Ectodermal cell (in vitro differentiated cells): Measurements from ENCODE around the gene SEMA5A.

ENCODE experiments used
- H3K27ac ChIP-seq: 2 replicates; pipeline ENCODE4 v1.7.0; 2013; ENCODE audit warnings: mild to moderate bottlenecking, low read depth, low read length; ENCODE audit not compliant: insufficient read depth, poor library complexity, severe bottlenecking
- H3K27me3 ChIP-seq: 2 replicates; pipeline ENCODE4 v1.7.0; 2013; ENCODE audit warnings: mild to moderate bottlenecking, low read length; ENCODE audit not compliant: insufficient read depth, control insufficient read depth, poor library complexity, severe bottlenecking
- H3K36me3 ChIP-seq: one replicate; pipeline ENCODE4 v1.7.0; 2013; ENCODE audit warnings: low read length; ENCODE audit not compliant: control insufficient read depth, insufficient read depth
- H3K4me1 ChIP-seq: one replicate; pipeline ENCODE4 v1.7.0; 2013; ENCODE audit warnings: low read length; ENCODE audit not compliant: control insufficient read depth, insufficient read depth
- H3K4me3 ChIP-seq: 2 replicates; pipeline ENCODE4 v1.7.0; 2013; ENCODE audit warnings: low read depth, low read length, control low read depth; ENCODE audit not compliant: insufficient read depth
- H3K9me3 ChIP-seq: 2 replicates; pipeline ENCODE4 v1.7.0; 2013; ENCODE audit warnings: mild to moderate bottlenecking, low read length, moderate library complexity; ENCODE audit not compliant: control insufficient read depth
- WGBS, 2 experiments: methylation state at CpG; one replicate each; pipeline ENCODE4 v1.1.7; 2013; ENCODE audit warnings: missing lambda C conversion rate in 2 of 2; 5-methylcytosine and 5-hydroxymethylcytosine counted together

The SEMA5A gene

GRCh38 chr5:9121597-9121996, 424.3 kb downstream of the SEMA5A start:
- no peak overlapping the region for H3K27ac ChIP-seq
- no peaks in the 10 kb centered on the region for H3K27me3 ChIP-seq
- 96 to 98% methylated on average over 1 of the region's 1 CpG for WGBS, 2 experiments
- no peak overlapping the region for H3K4me3 ChIP-seq
- no peaks in the 10 kb centered on the region for H3K36me3 ChIP-seq
- peaks cover 2% of the 10 kb centered on the region for H3K4me1 ChIP-seq
- H3K9me3 ChIP-seq: no peaks in the 10 kb centered on the region

GRCh38 chr5:9118852-9119251, 427.0 kb downstream of the SEMA5A start:
- H3K27ac ChIP-seq: no peak overlapping the region
- H3K9me3 ChIP-seq: no peaks in the 10 kb centered on the region
- H3K4me1 ChIP-seq: no peaks in the 10 kb centered on the region
- no peak overlapping the region for H3K4me3 ChIP-seq
- peaks cover 9% of the 10 kb centered on the region for H3K36me3 ChIP-seq
- no peaks in the 10 kb centered on the region for H3K27me3 ChIP-seq
- 94 to 97% methylated on average over 22 of the region's 22 CpGs for WGBS, 2 experiments

DNA sequence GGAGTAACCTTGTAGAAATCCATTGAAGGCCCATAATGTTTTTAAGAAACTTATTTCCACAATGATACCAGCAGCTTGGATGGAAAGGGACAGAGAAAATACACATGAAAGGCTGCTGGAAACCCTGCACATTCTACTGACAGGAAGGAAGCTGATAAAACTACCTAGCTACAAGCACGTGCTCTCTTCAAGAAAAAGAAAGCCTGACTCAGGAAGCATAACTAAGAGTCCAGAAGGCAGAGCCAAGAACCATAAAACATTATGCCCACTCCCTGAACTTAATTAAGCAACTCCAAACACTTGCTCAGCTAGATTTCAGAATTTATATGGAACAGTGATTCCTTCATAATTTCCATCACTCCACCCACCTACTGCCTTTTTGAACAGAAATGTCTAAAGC, 430.8 kb downstream of the SEMA5A start:
- Histone ChIP-seq H3K36me3 (peaks cover 9% of the 10 kb centered on the region), H3K4me1 (peaks cover 12% of the 10 kb centered on the region), H3K9me3 (no peaks in the 10 kb centered on the region), H3K27ac (no peak overlapping the region), H3K4me3 (no peak overlapping the region), H3K27me3 (no peaks in the 10 kb centered on the region)
- WGBS, 2 experiments: 85 to 95% methylated on average over 1 of the region's 1 CpG

DNA sequence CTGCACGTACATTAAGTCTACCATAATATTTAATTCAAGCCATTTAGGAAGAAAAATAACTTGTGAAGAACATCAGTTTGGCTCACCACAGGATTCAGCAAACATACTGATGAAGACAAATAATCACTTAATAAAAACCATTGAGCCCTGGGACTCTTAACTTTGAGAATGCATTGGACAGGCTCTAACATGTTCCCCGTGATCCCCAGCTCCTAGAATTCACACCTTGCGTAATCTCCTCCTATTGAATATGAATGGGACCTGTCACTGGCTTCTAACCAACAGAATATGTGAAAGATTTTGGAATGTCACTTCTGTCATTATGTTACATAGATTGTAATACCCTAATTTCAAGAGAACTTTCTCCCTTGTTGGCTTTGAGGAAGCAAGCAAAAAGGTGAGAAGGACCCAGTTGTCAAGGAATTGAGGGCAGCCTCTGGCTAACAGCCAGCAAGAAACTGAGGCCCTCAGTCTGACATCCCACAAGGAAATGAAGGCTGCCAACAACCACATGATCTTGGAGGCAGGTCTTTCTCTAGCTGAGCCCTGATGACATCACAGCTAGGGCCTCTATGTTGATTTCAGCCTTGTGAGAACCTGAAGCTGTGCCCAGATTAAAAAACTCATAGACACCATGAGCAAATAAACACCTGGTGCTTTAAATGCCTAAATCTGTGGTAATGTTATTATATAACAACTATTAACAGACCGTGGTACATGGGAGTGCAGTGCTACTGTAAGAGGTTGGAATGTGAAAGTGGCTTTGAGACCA, 433.2 kb downstream of the SEMA5A start:
- no peaks in the 10 kb centered on the region for H3K27me3 ChIP-seq
- H3K9me3 ChIP-seq: no peaks in the 10 kb centered on the region
- H3K27ac ChIP-seq: no peak overlapping the region
- no peak overlapping the region for H3K4me3 ChIP-seq
- H3K4me1 ChIP-seq: peaks cover 12% of the 10 kb centered on the region
- WGBS, 2 experiments: 89 to 96% methylated on average over 3 to 4 of the region's 4 CpGs
- peaks cover 9% of the 10 kb centered on the region for H3K36me3 ChIP-seq

DNA sequence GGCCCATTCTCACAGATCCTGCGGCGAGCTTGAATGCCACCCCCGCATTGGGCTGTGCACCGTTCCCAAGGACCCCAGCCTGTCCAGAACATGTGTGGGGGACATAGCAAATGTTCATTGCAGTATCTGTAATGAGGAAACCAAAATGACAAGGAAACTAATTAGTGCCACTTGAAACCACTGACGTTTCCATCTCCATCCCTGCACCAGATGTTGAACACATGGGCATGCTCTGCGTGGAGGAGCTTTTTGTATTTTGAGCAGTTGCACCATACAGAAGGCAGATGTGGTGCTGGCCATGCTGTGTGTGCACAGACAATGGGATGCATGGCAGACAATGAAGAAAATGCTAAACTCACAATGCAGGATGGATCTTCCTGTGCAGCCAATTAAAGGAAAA, 437.7 kb downstream of the SEMA5A start:
- WGBS, 2 experiments: 93 to 96% methylated on average over 6 of the region's 6 CpGs
- Histone ChIP-seq H3K36me3 (no peaks in the 10 kb centered on the region), H3K4me1 (peaks cover 12% of the 10 kb centered on the region), H3K4me3 (no peak overlapping the region), H3K27me3 (no peaks in the 10 kb centered on the region), H3K27ac (no peak overlapping the region), H3K9me3 (no peaks in the 10 kb centered on the region)

DNA sequence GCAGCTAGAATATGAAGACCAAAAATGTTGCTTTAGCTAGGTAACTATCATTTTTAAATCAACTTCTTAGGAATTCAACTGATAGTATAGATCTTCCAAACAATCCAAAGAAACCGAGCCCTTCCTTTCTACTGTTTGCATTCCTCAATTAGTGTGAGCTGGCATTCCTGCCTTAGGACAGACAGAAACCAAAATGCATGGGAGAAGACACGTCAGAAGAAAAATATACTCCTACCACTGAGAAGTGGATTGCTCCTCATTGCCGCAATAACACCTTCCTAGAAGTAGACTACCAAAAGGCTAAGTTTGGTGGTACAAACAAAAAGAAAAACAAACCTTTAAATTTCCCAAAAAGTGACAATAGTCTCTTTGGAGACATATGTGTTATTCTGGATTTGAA, 440.0 kb downstream of the SEMA5A start:
- no peak overlapping the region for H3K27ac ChIP-seq
- no peaks in the 10 kb centered on the region for H3K27me3 ChIP-seq
- no peak overlapping the region for H3K4me3 ChIP-seq
- H3K4me1 ChIP-seq: no peaks in the 10 kb centered on the region
- H3K9me3 ChIP-seq: no peaks in the 10 kb centered on the region
- WGBS, 2 experiments: 91 to 98% methylated on average over 3 of the region's 3 CpGs
- H3K36me3 ChIP-seq: no peaks in the 10 kb centered on the region

- Histone ChIP-seq H3K9me3 (no peaks in the 10 kb centered on the region), H3K4me1 (no peaks in the 10 kb centered on the region), H3K27me3 (no peaks in the 10 kb centered on the region), H3K4me3 (no peak overlapping the region), H3K27ac (no peak overlapping the region), H3K36me3 (no peaks in the 10 kb centered on the region)
- 86 to 88% methylated on average over 3 of the region's 3 CpGs for WGBS, 2 experiments
Observed at GRCh38 chr5:9104571-9105339, 441.1 kb downstream of the SEMA5A start.

- H3K4me1 ChIP-seq: no peaks in the 10 kb centered on the region
- WGBS, 2 experiments: 93 to 94% methylated on average over 3 to 4 of the region's 4 CpGs
- H3K27ac ChIP-seq: no peak overlapping the region
- H3K36me3 ChIP-seq: no peaks in the 10 kb centered on the region
- no peaks in the 10 kb centered on the region for H3K27me3 ChIP-seq
- no peaks in the 10 kb centered on the region for H3K9me3 ChIP-seq
- no peak overlapping the region for H3K4me3 ChIP-seq
Observed at GRCh38 chr5:9103290-9103689, 442.6 kb downstream of the SEMA5A start.

DNA sequence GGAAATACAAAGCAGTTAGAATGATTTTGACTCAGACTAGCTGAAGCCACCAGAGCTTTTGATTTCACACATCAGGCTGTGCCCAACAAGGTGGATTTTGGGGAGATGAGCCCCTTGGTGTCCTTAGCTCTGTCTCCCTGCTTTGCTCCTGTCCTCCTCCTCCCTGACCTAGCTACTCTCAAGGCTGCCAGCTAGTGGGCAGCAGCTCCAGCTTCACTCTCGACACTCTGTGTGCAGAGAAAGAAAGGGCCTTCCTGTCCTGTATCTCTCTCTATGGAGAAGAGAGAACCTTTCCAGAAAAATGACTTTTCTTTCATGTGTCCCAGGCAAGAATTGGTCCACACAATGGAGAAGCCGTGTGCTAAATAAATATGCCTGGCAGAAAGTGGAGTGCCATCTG, 446.2 kb downstream of the SEMA5A start:
- Histone ChIP-seq H3K36me3 (no peaks in the 10 kb centered on the region), H3K4me3 (no peak overlapping the region), H3K9me3 (no peaks in the 10 kb centered on the region), H3K27me3 (no peaks in the 10 kb centered on the region), H3K4me1 (no peaks in the 10 kb centered on the region), H3K27ac (no peak overlapping the region)
- 83 to 84% methylated on average over 2 of the region's 2 CpGs for WGBS, 2 experiments

DNA sequence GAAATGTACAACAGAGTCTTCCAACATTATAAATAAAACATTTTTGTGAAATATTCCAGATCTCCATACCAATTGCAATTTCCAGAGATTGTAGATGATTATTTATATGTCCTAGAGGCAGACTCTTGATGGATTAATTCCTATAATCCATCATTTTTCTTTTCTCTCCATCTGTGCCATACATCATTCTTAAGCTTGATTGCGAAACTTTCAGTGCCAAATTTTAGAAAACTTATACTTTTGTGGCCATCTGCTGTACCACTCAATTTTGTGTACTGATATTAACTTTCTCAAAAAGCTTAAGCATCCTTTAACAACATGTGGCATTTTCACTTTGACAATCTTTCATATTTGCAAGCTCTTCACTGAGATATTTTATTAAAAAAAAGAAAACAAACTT, 446.9 kb downstream of the SEMA5A start:
- H3K9me3 ChIP-seq: no peaks in the 10 kb centered on the region
- 79 to 94% methylated on average over 1 of the region's 1 CpG for WGBS, 2 experiments
- no peaks in the 10 kb centered on the region for H3K4me1 ChIP-seq
- no peak overlapping the region for H3K4me3 ChIP-seq
- no peak overlapping the region for H3K27ac ChIP-seq
- H3K27me3 ChIP-seq: no peaks in the 10 kb centered on the region
- no peaks in the 10 kb centered on the region for H3K36me3 ChIP-seq
